MM.1S (cell line): ENCODE data around the gene CCDC38.

ENCODE experiments used
- DNase-seq: peaks from one replicate; pipeline ENCODE4 v3.0.0-alpha.2; 2015
- H2AFZ ChIP-seq: fragments of 300-600 bp; sonication (generic); 2 replicates; pipeline ENCODE4 v1.6.0; 2016; ENCODE audit warnings: antibody characterized with exemption, low read length
- H3F3A ChIP-seq: fragments of 300-600 bp; sonication (generic); 2 replicates; pipeline ENCODE4 v1.6.1; 2016; ENCODE audit warnings: mild to moderate bottlenecking, antibody characterized with exemption, low read length, moderate library complexity, mixed read lengths; ENCODE audit not compliant: insufficient read depth
- H3K27ac ChIP-seq: fragments of 300-600 bp; sonication (generic); 2 replicates; pipeline ENCODE4 v1.5.1; 2016; ENCODE audit warnings: mild to moderate bottlenecking, low read length
- H3K27me3 ChIP-seq: fragments of 300-600 bp; sonication (generic); replicated peaks from 2 replicates; pipeline ENCODE4 v1.6.0; 2016; ENCODE audit warnings: low read length; ENCODE audit not compliant: insufficient read depth
- H3K36me3 ChIP-seq: fragments of 300-600 bp; sonication (generic); replicated peaks from 2 replicates; pipeline ENCODE4 v1.6.1; 2016; ENCODE audit warnings: mild to moderate bottlenecking, low read length, mixed read lengths; ENCODE audit not compliant: insufficient read depth
- H3K4me1 ChIP-seq: fragments of 300-600 bp; sonication (generic); 2 replicates; pipeline ENCODE4 v1.6.1; 2016; ENCODE audit warnings: low read length, mixed read lengths
- H3K4me2 ChIP-seq: fragments of 300-600 bp; sonication (generic); 2 replicates; pipeline ENCODE4 v1.6.0; 2016; ENCODE audit warnings: low read depth, low read length
- H3K4me3 ChIP-seq: fragments of 300-600 bp; sonication (generic); 2 replicates; pipeline ENCODE4 v1.5.1; 2016; ENCODE audit warnings: low read length, mixed read lengths
- H3K79me2 ChIP-seq: fragments of 300-600 bp; sonication (generic); 2 replicates; pipeline ENCODE4 v1.6.1; 2016; ENCODE audit warnings: mixed run types, low read length, mixed read lengths
- H3K9ac ChIP-seq: fragments of 300-600 bp; sonication (generic); 2 replicates; pipeline ENCODE4 v1.6.1; 2016; ENCODE audit warnings: low read length, mixed read lengths
- H3K9me2 ChIP-seq: fragments of 300-600 bp; sonication (generic); replicated peaks from 2 replicates; pipeline ENCODE4 v1.6.1; 2016; ENCODE audit warnings: mild to moderate bottlenecking, low read length, mixed read lengths; ENCODE audit not compliant: insufficient read depth
- H3K9me3 ChIP-seq: fragments of 300-600 bp; sonication (generic); replicated peaks from 2 replicates; pipeline ENCODE4 v1.6.1; 2016; ENCODE audit warnings: mild to moderate bottlenecking, low read length, mixed read lengths; ENCODE audit not compliant: insufficient read depth
- H4K20me1 ChIP-seq: fragments of 300-600 bp; sonication (generic); 2 replicates; pipeline ENCODE4 v1.6.1; 2016; ENCODE audit warnings: mild to moderate bottlenecking, low read length, moderate library complexity, mixed read lengths; ENCODE audit not compliant: insufficient read depth
- EZH2 ChIP-seq: fragments of 300-600 bp; sonication (generic); optimal IDR thresholded peaks from 2 replicates; pipeline ENCODE3; 2017; ENCODE audit warnings: low read depth, mild to moderate bottlenecking, antibody characterized with exemption, low read length, mixed read lengths
- EZH2phosphoT487 ChIP-seq: fragments of 300-600 bp; sonication (generic); IDR thresholded peaks from 2 replicates; pipeline ENCODE4 v1.6.1; 2018; ENCODE audit warnings: antibody characterized with exemption, low read length
- TF ChIP-seq, protein P1 (sequence below): fragments of 300-600 bp; sonication (generic); IDR thresholded peaks from 2 replicates; pipeline ENCODE4 v1.5.1; 2016; ENCODE audit warnings: antibody characterized with exemption, low read length, mixed read lengths

Gene CCDC38

GRCh38 chr12:95919110-95919509 is 23.3 kb downstream of the CCDC38 start:
- no peaks in the 10 kb centered on the region for H3K4me1 ChIP-seq
- peak overlapping the region; percentile 19; the same call in 1 of the 2 replicates for H2AFZ ChIP-seq
- H3K27ac ChIP-seq, result no peak overlapping the region
- DNase-seq, result no peak
- TF ChIP-seq EZH2phosphoT487 (no peak), EZH2 (no peak)
- TF ChIP-seq, protein P1, sequence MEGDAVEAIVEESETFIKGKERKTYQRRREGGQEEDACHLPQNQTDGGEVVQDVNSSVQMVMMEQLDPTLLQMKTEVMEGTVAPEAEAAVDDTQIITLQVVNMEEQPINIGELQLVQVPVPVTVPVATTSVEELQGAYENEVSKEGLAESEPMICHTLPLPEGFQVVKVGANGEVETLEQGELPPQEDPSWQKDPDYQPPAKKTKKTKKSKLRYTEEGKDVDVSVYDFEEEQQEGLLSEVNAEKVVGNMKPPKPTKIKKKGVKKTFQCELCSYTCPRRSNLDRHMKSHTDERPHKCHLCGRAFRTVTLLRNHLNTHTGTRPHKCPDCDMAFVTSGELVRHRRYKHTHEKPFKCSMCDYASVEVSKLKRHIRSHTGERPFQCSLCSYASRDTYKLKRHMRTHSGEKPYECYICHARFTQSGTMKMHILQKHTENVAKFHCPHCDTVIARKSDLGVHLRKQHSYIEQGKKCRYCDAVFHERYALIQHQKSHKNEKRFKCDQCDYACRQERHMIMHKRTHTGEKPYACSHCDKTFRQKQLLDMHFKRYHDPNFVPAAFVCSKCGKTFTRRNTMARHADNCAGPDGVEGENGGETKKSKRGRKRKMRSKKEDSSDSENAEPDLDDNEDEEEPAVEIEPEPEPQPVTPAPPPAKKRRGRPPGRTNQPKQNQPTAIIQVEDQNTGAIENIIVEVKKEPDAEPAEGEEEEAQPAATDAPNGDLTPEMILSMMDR, result no peak
- H3K79me2 ChIP-seq, result no peaks in the 10 kb centered on the region
- H4K20me1 ChIP-seq, result no peaks in the 10 kb centered on the region
- no peak overlapping the region for H3K4me2 ChIP-seq
- no peaks in the 10 kb centered on the region for H3K9me3 ChIP-seq
- no peaks in the 10 kb centered on the region for H3F3A ChIP-seq
- H3K4me3 ChIP-seq, result no peak overlapping the region
- H3K9ac ChIP-seq, result no peak overlapping the region
- no peaks in the 10 kb centered on the region for H3K27me3 ChIP-seq
- H3K9me2 ChIP-seq, result no peaks in the 10 kb centered on the region
- H3K36me3 ChIP-seq, result no peaks in the 10 kb centered on the region

DNA sequence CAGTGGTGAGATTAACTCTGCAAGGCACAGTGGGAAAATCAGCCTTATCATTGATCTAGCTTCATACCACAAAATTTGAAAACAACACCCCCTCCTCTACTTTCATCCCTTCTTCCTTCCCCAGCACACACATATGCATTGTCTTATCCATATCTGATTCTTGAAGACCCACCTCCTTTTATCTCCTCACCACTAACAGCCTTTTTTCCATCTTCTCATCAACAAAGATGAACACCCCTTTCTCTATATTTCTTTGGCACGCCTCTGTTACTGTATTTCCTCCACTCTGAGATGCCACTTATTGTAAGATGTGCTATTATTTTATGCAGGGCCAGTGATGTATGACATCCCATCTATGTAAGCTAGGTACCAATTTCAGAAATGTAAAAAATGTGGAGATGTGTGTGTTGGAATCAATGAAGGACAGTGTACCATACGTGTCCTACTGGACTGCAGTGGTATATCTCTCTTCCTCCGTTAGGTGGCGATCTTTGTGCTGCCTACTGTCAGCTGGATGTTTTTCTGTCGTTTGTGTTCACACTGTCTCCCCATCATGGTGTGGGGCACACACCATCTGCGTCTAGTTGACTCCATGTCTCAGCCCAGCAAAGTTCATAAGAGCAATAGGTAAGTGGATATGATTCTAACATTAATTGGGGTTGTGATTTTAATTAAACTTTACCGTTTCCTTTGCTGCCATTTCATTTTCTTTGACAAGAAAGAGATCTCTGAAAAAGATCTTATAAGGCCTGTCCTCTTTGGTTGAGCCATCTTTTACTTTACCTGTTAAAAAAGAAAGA is 24.0 kb downstream of the CCDC38 start:
- no peak overlapping the region for H3K4me2 ChIP-seq
- no peaks in the 10 kb centered on the region for H3F3A ChIP-seq
- H3K9me3 ChIP-seq, result no peaks in the 10 kb centered on the region
- H3K9me2 ChIP-seq, result no peaks in the 10 kb centered on the region
- DNase-seq, result peak; percentile 73
- no peaks in the 10 kb centered on the region for H4K20me1 ChIP-seq
- H3K9ac ChIP-seq, result no peak overlapping the region
- H3K27ac ChIP-seq, result no peak overlapping the region
- no peaks in the 10 kb centered on the region for H3K36me3 ChIP-seq
- no peak for TF ChIP-seq EZH2
- TF ChIP-seq EZH2phosphoT487, result no peak
- TF ChIP-seq, protein P1, result peak; percentile 95
- H3K4me3 ChIP-seq, result no peak overlapping the region
- no peaks in the 10 kb centered on the region for H3K4me1 ChIP-seq
- H2AFZ ChIP-seq, result peak overlapping the region; percentile 19; the same call in 1 of the 2 replicates
- no peaks in the 10 kb centered on the region for H3K79me2 ChIP-seq
- no peaks in the 10 kb centered on the region for H3K27me3 ChIP-seq

DNA sequence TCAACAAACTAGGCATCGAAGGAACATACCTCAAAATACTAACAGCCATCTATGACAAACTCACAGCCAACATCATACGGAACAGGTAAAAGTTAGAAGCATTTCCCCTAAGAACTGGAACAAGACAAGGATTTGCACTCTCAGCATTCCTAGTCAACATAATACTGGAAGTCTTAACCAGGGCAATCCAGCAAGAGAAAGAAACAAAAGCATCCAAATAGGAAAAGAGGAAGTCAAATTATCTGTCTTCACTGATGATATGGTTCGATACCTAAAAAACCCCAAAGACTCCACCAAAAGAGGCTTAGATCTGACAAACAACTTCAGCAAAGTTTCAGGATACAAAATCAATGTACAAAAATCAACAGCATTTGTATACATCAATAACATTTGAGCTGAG is 32.5 kb downstream of the CCDC38 start:
- no peak overlapping the region for H2AFZ ChIP-seq
- H3F3A ChIP-seq, result no peaks in the 10 kb centered on the region
- no peak for DNase-seq
- TF ChIP-seq EZH2, result no peak
- TF ChIP-seq, protein P1, result no peak
- no peak for TF ChIP-seq EZH2phosphoT487
- no peaks in the 10 kb centered on the region for H3K36me3 ChIP-seq
- H3K4me1 ChIP-seq, result no peaks in the 10 kb centered on the region
- H3K9ac ChIP-seq, result no peak overlapping the region
- no peaks in the 10 kb centered on the region for H3K9me2 ChIP-seq
- H3K4me2 ChIP-seq, result no peak overlapping the region
- H3K9me3 ChIP-seq, result no peaks in the 10 kb centered on the region
- H4K20me1 ChIP-seq, result no peaks in the 10 kb centered on the region
- no peaks in the 10 kb centered on the region for H3K27me3 ChIP-seq
- H3K27ac ChIP-seq, result no peak overlapping the region
- H3K79me2 ChIP-seq, result no peaks in the 10 kb centered on the region
- H3K4me3 ChIP-seq, result no peak overlapping the region
